ENCODE measurements around the gene ASGR2. TPM values are rescaled to one million over a fixed set of nuclear protein-coding genes. Genes with fewer than 3 reads are reported as not detected.

Gene ASGR2
- total RNA-seq, 1 donor from 2014 or later: 0.82 TPM

- H3K36me3 Mint-ChIP-seq: no peaks in the 10 kb centered on the region
- TF ChIP-seq CTCF (conservative IDR thresholded peaks at IDR 0.05): no peak
- H3K27ac Mint-ChIP-seq: no peak overlapping the region
- H3K4me1 Mint-ChIP-seq (ENCODE audit: unreplicated experiment): no peaks in the 10 kb centered on the region
- H3K27me3 Mint-ChIP-seq: peaks cover 13% of the 10 kb centered on the region
- DNase-seq (ENCODE audit: extremely low spot score, unreplicated experiment): no peak
- H3K9me3 Mint-ChIP-seq: no peaks in the 10 kb centered on the region
- H3K4me3 Mint-ChIP-seq: no peak overlapping the region
Measured at GRCh38 chr17:7078711-7079110, 35.9 kb downstream of the ASGR2 start.

- H3K36me3 Mint-ChIP-seq: no peaks in the 10 kb centered on the region
- no peaks in the 10 kb centered on the region for H3K4me1 Mint-ChIP-seq (ENCODE audit: unreplicated experiment)
- DNase-seq (ENCODE audit: extremely low spot score, unreplicated experiment): no peak
- H3K9me3 Mint-ChIP-seq: no peaks in the 10 kb centered on the region
- H3K4me3 Mint-ChIP-seq: no peak overlapping the region
- no peak for TF ChIP-seq CTCF (conservative IDR thresholded peaks at IDR 0.05)
- H3K27me3 Mint-ChIP-seq: peaks cover 13% of the 10 kb centered on the region
- H3K27ac Mint-ChIP-seq: no peak overlapping the region
Measured at GRCh38 chr17:7077911-7078546, 36.6 kb downstream of the ASGR2 start.

- no peak for TF ChIP-seq CTCF (conservative IDR thresholded peaks at IDR 0.05)
- Mint-ChIP-seq H3K27me3 (peaks cover 24% of the 10 kb centered on the region), H3K9me3 (no peaks in the 10 kb centered on the region), H3K27ac (no peak overlapping the region), H3K36me3 (no peaks in the 10 kb centered on the region), H3K4me1 (ENCODE audit: unreplicated experiment) (no peaks in the 10 kb centered on the region), H3K4me3 (no peak overlapping the region)
- no peak for DNase-seq (ENCODE audit: extremely low spot score, unreplicated experiment)
Measured at GRCh38 chr17:7074931-7075330, 39.7 kb downstream of the ASGR2 start.

GRCh38 chr17:7072406-7072805 lies 42.2 kb downstream of the ASGR2 start:
- no peak for TF ChIP-seq CTCF (conservative IDR thresholded peaks at IDR 0.05)
- H3K9me3 Mint-ChIP-seq: peaks cover 6% of the 10 kb centered on the region
- no peak overlapping the region for H3K4me3 Mint-ChIP-seq
- no peak for DNase-seq (ENCODE audit: extremely low spot score, unreplicated experiment)
- no peaks in the 10 kb centered on the region for H3K4me1 Mint-ChIP-seq (ENCODE audit: unreplicated experiment)
- H3K36me3 Mint-ChIP-seq: no peaks in the 10 kb centered on the region
- peaks cover 17% of the 10 kb centered on the region for H3K27me3 Mint-ChIP-seq
- no peak overlapping the region for H3K27ac Mint-ChIP-seq

- TF ChIP-seq CTCF (conservative IDR thresholded peaks at IDR 0.05): no peak
- no peaks in the 10 kb centered on the region for H3K36me3 Mint-ChIP-seq
- no peak overlapping the region for H3K4me3 Mint-ChIP-seq
- no peak overlapping the region for H3K27ac Mint-ChIP-seq
- no peaks in the 10 kb centered on the region for H3K4me1 Mint-ChIP-seq (ENCODE audit: unreplicated experiment)
- H3K9me3 Mint-ChIP-seq: peaks cover 6% of the 10 kb centered on the region
- peaks cover 22% of the 10 kb centered on the region for H3K27me3 Mint-ChIP-seq
- no peak for DNase-seq (ENCODE audit: extremely low spot score, unreplicated experiment)
Measured at GRCh38 chr17:7070712-7071111, 43.9 kb downstream of the ASGR2 start.

- DNase-seq (ENCODE audit: extremely low spot score, unreplicated experiment): no peak
- peaks cover 6% of the 10 kb centered on the region for H3K9me3 Mint-ChIP-seq
- no peaks in the 10 kb centered on the region for H3K4me1 Mint-ChIP-seq (ENCODE audit: unreplicated experiment)
- no peak overlapping the region for H3K27ac Mint-ChIP-seq
- H3K36me3 Mint-ChIP-seq: no peaks in the 10 kb centered on the region
- H3K4me3 Mint-ChIP-seq: no peak overlapping the region
- H3K27me3 Mint-ChIP-seq: peaks cover 25% of the 10 kb centered on the region
- TF ChIP-seq CTCF (conservative IDR thresholded peaks at IDR 0.05): no peak
Measured at GRCh38 chr17:7068268-7068667, 46.4 kb downstream of the ASGR2 start.
